Thoracic aorta (tissue), 2 donors: Measurements from ENCODE around the gene GRM8. TPM values are rescaled to one million over a fixed set of nuclear protein-coding genes. Genes with fewer than 3 reads are reported as not detected.

ENCODE experiments used
- ATAC-seq: fragments of 150-250 bp; one replicate; pipeline ENCODE4 v1.8.0; 2017; ENCODE audit warnings: low read depth; ENCODE audit not compliant: insufficient number of reproducible peaks, low FRiP score
- DNase-seq: peaks from one replicate; pipeline ENCODE4 v3.0.0-alpha.2; 2020; ENCODE audit warnings: low spot score
- H3K27ac ChIP-seq, 2 donors: fragments of 200-600 bp; sonication (generic); 1 replicate in 1 of 2; 2 replicates in 1 of 2; pipeline ENCODE4 v1.5.1; 2016; ENCODE audit warnings: mild to moderate bottlenecking in 2 of 2, moderate library complexity in 2 of 2
- H3K27me3 ChIP-seq: fragments of 200-600 bp; sonication (generic); replicated peaks from 2 replicates; pipeline ENCODE4 v1.6.0; 2016; ENCODE audit warnings: mild to moderate bottlenecking; ENCODE audit not compliant: insufficient read depth
- H3K36me3 ChIP-seq: fragments of 200-600 bp; sonication (generic); one replicate; pipeline ENCODE4 v1.5.1; 2016
- H3K4me1 ChIP-seq, 2 donors: fragments of 200-600 bp; sonication (generic); 1 replicate in 1 of 2; 2 replicates in 1 of 2; pipeline versions ENCODE4 v1.5.1 to v1.6.0; 2016; ENCODE audit warnings: low read depth in 2 of 2, mild to moderate bottlenecking in 1 of 2; ENCODE audit not compliant: control insufficient read depth in 1 of 2
- H3K4me3 ChIP-seq: fragments of 200-600 bp; sonication (generic); 2 replicates; pipeline ENCODE4 v1.5.1; 2016; ENCODE audit warnings: mild to moderate bottlenecking
- H3K9me3 ChIP-seq: fragments of 200-600 bp; sonication (generic); 2 replicates; pipeline ENCODE4 v1.5.1; 2016
- CTCF ChIP-seq: fragments of 200-600 bp; sonication (generic); IDR thresholded peaks from one replicate; pipeline ENCODE4 v1.5.1; 2019; ENCODE audit warnings: antibody characterized with exemption
- total RNA-seq, 2 donors: library from RNA; depleted of rRNA; stranded (reverse); fragments of >200 nt; gene quantifications; one replicate each; pipeline versions ENCODE4 v1.1.0 to v1.2.3, GENCODE V29; 2016

GRM8 gene
- total RNA-seq, 2 donors from 2014 or later = not detected

DNA sequence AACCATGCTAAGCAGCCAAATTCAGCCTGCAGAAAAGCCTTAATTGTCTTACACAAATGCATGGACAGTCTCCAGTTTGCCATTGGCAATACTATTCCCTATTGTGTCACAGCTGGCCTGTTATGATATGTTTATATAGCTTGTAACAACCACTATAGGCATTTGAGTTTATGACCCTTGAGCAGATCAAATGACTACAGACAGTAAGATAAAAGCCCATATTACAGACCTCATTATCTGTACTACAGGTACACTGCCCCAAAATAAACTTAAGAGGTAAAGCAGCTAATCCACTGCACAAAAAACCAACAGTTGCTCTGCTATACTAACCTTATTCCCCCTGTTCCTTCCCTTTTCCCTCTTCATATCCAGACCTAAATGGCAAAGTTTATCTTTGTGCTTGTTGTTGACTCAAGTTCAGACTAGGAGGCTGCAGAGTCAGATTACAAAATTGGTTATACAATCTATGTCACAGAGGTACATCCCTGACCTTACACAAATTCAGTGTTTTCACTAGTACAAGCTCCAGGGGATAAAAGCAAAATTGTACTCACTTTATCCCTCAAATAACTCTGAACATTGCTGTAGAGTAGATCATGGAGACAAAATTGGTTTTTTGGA is 218.4 kb downstream of the GRM8 start:
- no peak for DNase-seq
- Histone ChIP-seq H3K4me1 (no peaks in the 10 kb centered on the region), H3K27ac (no peak overlapping the region), H3K27me3 (no peaks in the 10 kb centered on the region), H3K36me3 (no peaks in the 10 kb centered on the region), H3K9me3 (no peaks in the 10 kb centered on the region), H3K4me3 (no peak overlapping the region)
- TF ChIP-seq CTCF = no peak
- no peak for ATAC-seq

GRCh38 chr7:127029823-127030222 is 222.9 kb downstream of the GRM8 start:
- no peak for DNase-seq
- Histone ChIP-seq H3K27me3 (no peaks in the 10 kb centered on the region), H3K4me1 (no peaks in the 10 kb centered on the region), H3K27ac (no peak overlapping the region), H3K4me3 (no peak overlapping the region), H3K9me3 (no peaks in the 10 kb centered on the region), H3K36me3 (no peaks in the 10 kb centered on the region)
- ATAC-seq = no peak
- no peak for TF ChIP-seq CTCF

GRCh38 chr7:127021857-127022256 is 230.9 kb downstream of the GRM8 start:
- no peak overlapping the region for H3K4me3 ChIP-seq
- H3K36me3 ChIP-seq = no peaks in the 10 kb centered on the region
- H3K27ac ChIP-seq = no peak overlapping the region
- DNase-seq (no peak), ATAC-seq (no peak)
- H3K27me3 ChIP-seq = no peaks in the 10 kb centered on the region
- no peaks in the 10 kb centered on the region for H3K4me1 ChIP-seq
- H3K9me3 ChIP-seq = no peaks in the 10 kb centered on the region
- no peak for TF ChIP-seq CTCF

GRCh38 chr7:127021019-127021738 is 231.6 kb downstream of the GRM8 start:
- ATAC-seq (no peak), DNase-seq (no peak)
- H3K4me3 ChIP-seq = no peak overlapping the region
- H3K4me1 ChIP-seq = no peaks in the 10 kb centered on the region
- no peak overlapping the region for H3K27ac ChIP-seq
- H3K36me3 ChIP-seq = no peaks in the 10 kb centered on the region
- no peaks in the 10 kb centered on the region for H3K9me3 ChIP-seq
- H3K27me3 ChIP-seq = no peaks in the 10 kb centered on the region
- no peak for TF ChIP-seq CTCF

DNA sequence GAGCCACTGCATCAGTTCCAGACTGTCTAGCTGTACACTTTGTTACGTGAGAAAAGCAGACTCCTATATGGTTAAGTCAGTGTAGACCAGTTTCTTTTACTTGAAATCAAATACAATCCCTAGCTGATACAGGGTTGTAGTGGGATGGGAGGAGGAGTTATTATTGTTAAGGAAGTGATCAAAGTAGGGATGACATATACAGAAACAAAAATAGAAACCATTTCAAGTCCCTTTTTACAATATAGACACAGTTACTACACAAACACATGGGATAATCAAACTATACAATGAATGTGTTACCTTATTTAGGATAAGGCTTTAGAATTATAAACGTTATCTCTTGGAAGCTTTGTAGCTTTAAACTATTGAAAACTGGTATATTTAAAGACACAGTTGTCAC is 233.9 kb downstream of the GRM8 start:
- ATAC-seq (no peak), DNase-seq (no peak)
- TF ChIP-seq CTCF = no peak
- Histone ChIP-seq H3K4me3 (no peak overlapping the region), H3K36me3 (no peaks in the 10 kb centered on the region), H3K4me1 (no peaks in the 10 kb centered on the region), H3K27me3 (no peaks in the 10 kb centered on the region), H3K27ac (no peak overlapping the region), H3K9me3 (no peaks in the 10 kb centered on the region)
